ENCODE measurements around the gene MPHOSPH9. TPM values are rescaled to one million over a fixed set of nuclear protein-coding genes. Genes with fewer than 3 reads are reported as not detected.

The MPHOSPH9 gene
- total and polyA plus RNA-seq, 2 of the 4 experiments (the other 2 are of a cell fraction), result 7.6 to 17.0 TPM

DNA sequence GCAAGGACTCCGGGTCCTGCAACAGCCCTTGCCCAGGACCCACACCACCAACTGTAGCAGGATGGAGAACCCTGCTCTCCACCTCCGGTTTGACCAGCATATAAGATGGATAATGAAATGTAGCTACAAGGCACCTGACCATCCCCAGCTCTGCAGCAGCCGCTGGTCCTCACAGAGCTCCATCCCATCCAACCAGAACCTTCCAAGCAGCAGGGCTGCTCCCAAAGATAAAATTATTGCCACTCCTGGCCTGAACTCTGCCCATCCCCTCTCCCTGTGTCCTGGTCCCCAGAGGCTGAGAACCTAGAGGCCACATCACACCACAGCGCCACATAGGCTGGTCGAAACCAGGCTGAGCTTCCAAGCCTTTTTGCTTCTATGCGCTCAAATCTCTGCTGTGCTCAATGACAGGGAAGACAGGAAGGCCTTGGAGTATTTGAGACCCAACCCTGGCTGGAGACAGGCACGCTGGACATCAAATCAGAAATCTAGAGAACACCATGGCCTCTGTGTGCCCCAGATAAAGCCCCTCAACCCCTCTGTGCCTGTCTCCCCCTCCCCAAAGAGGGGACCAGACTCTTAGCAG lies 34.5 kb upstream of the MPHOSPH9 start (continued):
- TF ChIP-seq, protein P1, sequence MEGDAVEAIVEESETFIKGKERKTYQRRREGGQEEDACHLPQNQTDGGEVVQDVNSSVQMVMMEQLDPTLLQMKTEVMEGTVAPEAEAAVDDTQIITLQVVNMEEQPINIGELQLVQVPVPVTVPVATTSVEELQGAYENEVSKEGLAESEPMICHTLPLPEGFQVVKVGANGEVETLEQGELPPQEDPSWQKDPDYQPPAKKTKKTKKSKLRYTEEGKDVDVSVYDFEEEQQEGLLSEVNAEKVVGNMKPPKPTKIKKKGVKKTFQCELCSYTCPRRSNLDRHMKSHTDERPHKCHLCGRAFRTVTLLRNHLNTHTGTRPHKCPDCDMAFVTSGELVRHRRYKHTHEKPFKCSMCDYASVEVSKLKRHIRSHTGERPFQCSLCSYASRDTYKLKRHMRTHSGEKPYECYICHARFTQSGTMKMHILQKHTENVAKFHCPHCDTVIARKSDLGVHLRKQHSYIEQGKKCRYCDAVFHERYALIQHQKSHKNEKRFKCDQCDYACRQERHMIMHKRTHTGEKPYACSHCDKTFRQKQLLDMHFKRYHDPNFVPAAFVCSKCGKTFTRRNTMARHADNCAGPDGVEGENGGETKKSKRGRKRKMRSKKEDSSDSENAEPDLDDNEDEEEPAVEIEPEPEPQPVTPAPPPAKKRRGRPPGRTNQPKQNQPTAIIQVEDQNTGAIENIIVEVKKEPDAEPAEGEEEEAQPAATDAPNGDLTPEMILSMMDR (conservative IDR thresholded peaks at IDR 0.05; ENCODE audit: low read depth, low read length), result no peak
- no peak for TF ChIP-seq NFE2L2 (IDR thresholded peaks at IDR 0.05; ENCODE audit: low read depth, low read length)
- no peak for TF ChIP-seq MAFK (IDR thresholded peaks at IDR 0.05; ENCODE audit: low read depth, low read length)
- no peak for TF ChIP-seq MAZ (IDR thresholded peaks at IDR 0.05; ENCODE audit: borderline replicate concordance, low read depth, low read length)

Measured in IMR-90 (cell line).